SK-N-SH treated with all-trans-retinoic acid at 6 μM for 48 hours (cell line): Measurements from ENCODE around the gene DHX8.

Source experiments
- ARNTL ChIP-seq: fragments of 450-650 bp; formaldehyde crosslinking; IDR thresholded peaks from 2 replicates; pipeline ENCODE4 v1.5.0; 2020; ENCODE audit warnings: low read depth, mild to moderate bottlenecking, moderate library complexity, borderline replicate concordance
- CREB5 ChIP-seq: fragments of 250-450 bp; sonication (Bioruptor Pico); IDR thresholded peaks from 2 replicates; pipeline ENCODE4 v1.5.1; 2020; ENCODE audit warnings: low read depth, mild to moderate bottlenecking, moderate library complexity
- GLIS3 ChIP-seq: fragments of 250-450 bp; sonication (Bioruptor Pico); IDR thresholded peaks from 2 replicates; pipeline ENCODE4 v1.5.0; 2020; ENCODE audit warnings: mild to moderate bottlenecking, moderate library complexity
- PATZ1 ChIP-seq: fragments of 250-450 bp; sonication (Bioruptor Pico); IDR thresholded peaks from 2 replicates; pipeline ENCODE4 v1.8.0; 2020; ENCODE audit warnings: mild to moderate bottlenecking, moderate library complexity, borderline replicate concordance
- RARB ChIP-seq: fragments of 250-450 bp; sonication (Bioruptor Pico); IDR thresholded peaks from 2 replicates; pipeline ENCODE4 v1.8.0; 2021; ENCODE audit warnings: mild to moderate bottlenecking, moderate library complexity
- SNAI2 ChIP-seq: fragments of 250-450 bp; sonication (Bioruptor Pico); IDR thresholded peaks from 2 replicates; pipeline ENCODE4 v1.5.0; 2020; ENCODE audit warnings: mild to moderate bottlenecking, moderate library complexity
- TCF4 ChIP-seq: fragments of 250-450 bp; sonication (Bioruptor Pico); IDR thresholded peaks from 2 replicates; pipeline ENCODE4 v1.8.0; 2021; ENCODE audit warnings: mild to moderate bottlenecking, moderate library complexity, borderline replicate concordance
- TOX ChIP-seq: fragments of 250-450 bp; sonication (Bioruptor Pico); IDR thresholded peaks from 2 replicates; pipeline ENCODE4 v1.8.0; 2021; ENCODE audit warnings: mild to moderate bottlenecking, moderate library complexity, borderline replicate concordance
- ZFP3 ChIP-seq: fragments of 250-450 bp; sonication (Bioruptor Pico); IDR thresholded peaks from 2 replicates; pipeline ENCODE4 v1.5.0; 2020; ENCODE audit warnings: mild to moderate bottlenecking, moderate library complexity
- ZNF565 ChIP-seq: fragments of 450-650 bp; formaldehyde crosslinking; conservative IDR thresholded peaks from 2 replicates; pipeline ENCODE4 v1.5.0; 2020; ENCODE audit warnings: low read depth, mild to moderate bottlenecking, moderate library complexity
- ZNF70 ChIP-seq: fragments of 450-650 bp; formaldehyde crosslinking; IDR thresholded peaks from 2 replicates; pipeline ENCODE4 v1.5.0; 2020; ENCODE audit warnings: mild to moderate bottlenecking, moderate library complexity
- ZNF8 ChIP-seq: fragments of 450-650 bp; formaldehyde crosslinking; IDR thresholded peaks from 2 replicates; pipeline ENCODE4 v1.5.0; 2020; ENCODE audit warnings: mild to moderate bottlenecking, moderate library complexity

DNA sequence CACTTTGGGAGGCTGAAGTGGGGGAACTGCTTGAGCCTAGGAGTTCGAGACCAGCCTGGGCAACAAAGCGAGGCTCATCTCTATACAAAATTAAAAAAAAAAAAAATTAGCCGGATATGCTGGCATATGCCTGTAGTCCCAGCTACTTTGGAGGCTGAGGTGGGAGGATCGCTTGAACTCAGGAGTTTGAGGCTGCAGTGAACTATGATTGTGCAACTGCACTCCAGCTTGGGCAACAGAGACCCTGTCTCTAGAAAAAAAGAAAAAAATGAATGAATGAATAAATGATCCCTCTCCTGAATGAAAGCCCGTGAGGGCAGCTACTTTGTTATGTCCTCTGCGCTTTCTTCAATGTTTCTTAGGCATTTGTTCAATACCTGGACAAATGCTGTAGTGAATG, 27.7 kb upstream of the DHX8 start:
- TF ChIP-seq ZFP3 (CRISPR knock-in tag) (no peak), PATZ1 (CRISPR knock-in tag) (no peak), ZNF70 (CRISPR knock-in tag) (no peak), ARNTL (CRISPR knock-in tag) (no peak), TCF4 (no peak), SNAI2 (CRISPR knock-in tag) (no peak), CREB5 (no peak), TOX (CRISPR knock-in tag) (no peak), ZNF8 (no peak), GLIS3 (CRISPR knock-in tag) (no peak), ZNF565 (CRISPR knock-in tag) (no peak), RARB (CRISPR knock-in tag) (no peak)
